Epithelial cell of esophagus (primary cell): ENCODE results near the gene NTRK2.
A peak's percentile ranks its signal among the peaks of the same experiment; 100 is the strongest.

ENCODE experiments used
- DNase-seq: peaks from one replicate; pipeline ENCODE4 v3.0.0; 2010; ENCODE audit warnings: low read depth
- H3K4me3 ChIP-seq: 2 replicates; pipeline ENCODE4 v1.5.1; 2011; ENCODE audit warnings: mild to moderate bottlenecking, low read length, control low read depth
- CTCF ChIP-seq: IDR thresholded peaks from 2 replicates; pipeline ENCODE4 v1.5.1; 2011; ENCODE audit warnings: low read depth, mild to moderate bottlenecking, low read length, control low read depth, inconsistent platforms; ENCODE audit not compliant: insufficient read depth; ENCODE audit errors: missing control alignments

NTRK2 gene

DNA sequence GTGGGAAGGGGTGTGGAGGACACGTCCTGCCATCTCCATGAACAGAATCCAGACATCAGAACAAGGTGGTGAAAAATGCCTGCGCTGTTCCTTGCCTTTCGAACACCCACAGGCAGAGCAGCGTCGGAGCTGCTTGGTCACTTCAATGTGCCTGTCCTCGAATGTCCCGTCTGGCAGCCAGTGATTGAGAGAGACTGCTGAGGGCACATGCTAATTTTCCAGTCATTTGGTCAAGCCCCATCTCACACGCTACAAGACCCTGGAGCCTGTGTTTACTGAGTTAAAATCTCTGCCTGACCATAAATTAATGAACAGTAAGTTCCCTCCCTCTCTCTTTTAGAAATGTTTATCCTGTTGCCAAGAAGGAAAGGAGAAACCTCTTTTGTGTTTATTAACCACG lies 149.3 kb downstream of the NTRK2 start:
- TF ChIP-seq CTCF: no peak
- DNase-seq: no peak
- no peak overlapping the region for H3K4me3 ChIP-seq

DNA sequence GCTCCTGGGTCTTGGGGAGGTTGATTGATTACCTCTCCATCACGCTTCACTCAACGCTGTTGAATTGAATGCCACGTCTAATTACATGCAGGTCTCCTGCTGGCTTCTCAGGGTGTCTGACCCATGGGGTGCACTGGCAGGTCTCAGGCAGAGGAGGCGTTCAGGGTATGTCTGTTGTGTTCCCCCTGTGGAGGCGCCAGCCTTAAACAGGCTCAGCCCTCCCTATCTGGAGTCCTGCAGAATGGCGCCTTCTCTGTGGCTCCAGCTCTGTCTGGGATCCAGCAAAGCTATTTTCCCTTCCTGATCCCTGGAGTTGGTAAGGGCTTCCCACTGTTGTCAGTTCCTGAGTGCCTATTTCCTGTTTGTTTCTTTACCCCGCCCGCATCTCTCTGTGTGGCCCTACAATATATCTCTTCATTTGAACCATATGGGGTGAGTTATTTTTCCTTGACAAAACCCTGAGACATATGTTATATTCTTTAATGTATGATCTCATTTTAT lies 150.0 kb downstream of the NTRK2 start:
- no peak for TF ChIP-seq CTCF
- DNase-seq: no peak
- H3K4me3 ChIP-seq: no peak overlapping the region

- no peak for TF ChIP-seq CTCF
- DNase-seq: no peak
- no peak overlapping the region for H3K4me3 ChIP-seq
Observed at GRCh38 chr9:84821431-84821830, 151.9 kb downstream of the NTRK2 start.

DNA sequence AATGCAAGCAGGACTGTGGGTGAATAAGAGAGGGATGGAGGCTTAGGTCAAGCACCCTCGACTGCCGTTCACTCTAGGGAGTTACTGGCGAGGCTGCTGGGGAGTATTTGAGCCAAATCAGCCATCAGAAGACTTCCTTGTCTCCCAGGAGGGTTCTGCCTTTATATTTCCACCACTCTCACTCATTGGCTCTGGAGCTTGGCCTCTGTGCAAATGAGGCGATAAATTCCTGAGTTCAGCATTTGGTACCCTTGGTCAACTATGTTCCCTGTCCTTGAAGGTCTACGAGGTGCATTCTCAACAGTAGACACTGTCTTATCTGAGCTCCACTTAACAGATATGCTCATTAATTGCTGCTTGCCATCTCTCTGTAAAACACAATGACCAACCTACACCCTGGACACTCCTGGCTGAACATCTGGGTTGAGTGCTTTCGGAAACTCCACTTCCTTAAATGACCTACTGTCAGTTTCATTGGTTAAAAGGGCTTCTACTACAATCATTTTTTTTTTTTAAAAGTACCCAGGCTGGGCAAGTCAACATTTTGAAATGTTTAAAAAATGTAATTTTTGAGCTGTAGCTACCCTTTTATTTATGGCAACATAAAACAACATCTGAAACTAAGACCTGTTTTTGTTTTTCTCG lies 153.2 kb downstream of the NTRK2 start:
- no peak overlapping the region for H3K4me3 ChIP-seq
- DNase-seq: no peak
- TF ChIP-seq CTCF: no peak

DNA sequence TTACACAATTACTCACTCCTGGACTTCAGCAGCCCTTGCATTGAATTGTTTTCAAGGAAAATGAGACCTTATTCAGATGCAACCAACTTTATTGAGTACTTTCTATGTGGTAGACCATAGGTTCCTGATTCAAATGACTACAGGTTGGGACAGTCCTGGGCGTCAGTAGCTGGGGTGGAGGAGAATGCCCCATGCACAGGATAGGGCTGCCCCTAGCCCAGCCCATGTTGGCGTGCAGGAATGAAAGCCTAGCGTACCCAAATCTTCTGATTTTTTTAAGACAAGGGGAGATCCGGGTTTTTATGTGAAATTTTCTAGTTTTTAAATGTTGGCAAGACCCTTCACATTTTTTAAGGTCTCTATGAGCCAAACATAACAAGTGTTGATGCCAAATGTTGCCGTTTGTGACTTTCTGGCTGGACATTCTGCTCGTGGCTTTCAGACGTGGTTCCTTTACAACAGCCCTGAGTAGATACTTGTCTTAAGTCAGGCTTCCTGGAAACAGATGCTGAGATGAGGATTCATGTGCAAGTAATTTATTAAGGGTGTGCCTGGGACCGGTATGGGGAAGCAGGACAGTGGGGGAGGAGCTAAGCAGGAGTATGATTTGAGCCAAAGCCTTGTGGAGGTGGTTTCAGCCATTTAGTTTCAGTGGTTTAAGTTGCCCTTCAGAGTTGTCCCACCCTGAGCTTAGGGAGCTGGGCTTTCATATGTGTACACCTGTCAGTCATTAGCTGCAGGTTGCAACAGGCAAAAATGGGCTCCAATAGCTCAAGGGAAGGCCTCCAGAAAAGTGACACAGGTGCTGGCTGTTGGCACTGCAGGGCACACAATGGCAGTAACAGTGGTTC lies 154.1 kb downstream of the NTRK2 start:
- TF ChIP-seq CTCF: no peak
- peak; percentile 75 for DNase-seq
- H3K4me3 ChIP-seq: no peak overlapping the region

GRCh38 chr9:84827216-84827765 lies 157.8 kb downstream of the NTRK2 start:
- TF ChIP-seq CTCF: no peak
- no peak overlapping the region for H3K4me3 ChIP-seq
- DNase-seq: no peak
